Measurements from ENCODE around the gene CNR1.

The CNR1 gene

GRCh38 chr6:88135578-88136114 is 30.5 kb downstream of the CNR1 start:
- H3K4me3 ChIP-seq (ENCODE audit: low read length), result no peak overlapping the region
- DNase-seq (ENCODE audit: low read depth), result no peak
- TF ChIP-seq, protein P1, sequence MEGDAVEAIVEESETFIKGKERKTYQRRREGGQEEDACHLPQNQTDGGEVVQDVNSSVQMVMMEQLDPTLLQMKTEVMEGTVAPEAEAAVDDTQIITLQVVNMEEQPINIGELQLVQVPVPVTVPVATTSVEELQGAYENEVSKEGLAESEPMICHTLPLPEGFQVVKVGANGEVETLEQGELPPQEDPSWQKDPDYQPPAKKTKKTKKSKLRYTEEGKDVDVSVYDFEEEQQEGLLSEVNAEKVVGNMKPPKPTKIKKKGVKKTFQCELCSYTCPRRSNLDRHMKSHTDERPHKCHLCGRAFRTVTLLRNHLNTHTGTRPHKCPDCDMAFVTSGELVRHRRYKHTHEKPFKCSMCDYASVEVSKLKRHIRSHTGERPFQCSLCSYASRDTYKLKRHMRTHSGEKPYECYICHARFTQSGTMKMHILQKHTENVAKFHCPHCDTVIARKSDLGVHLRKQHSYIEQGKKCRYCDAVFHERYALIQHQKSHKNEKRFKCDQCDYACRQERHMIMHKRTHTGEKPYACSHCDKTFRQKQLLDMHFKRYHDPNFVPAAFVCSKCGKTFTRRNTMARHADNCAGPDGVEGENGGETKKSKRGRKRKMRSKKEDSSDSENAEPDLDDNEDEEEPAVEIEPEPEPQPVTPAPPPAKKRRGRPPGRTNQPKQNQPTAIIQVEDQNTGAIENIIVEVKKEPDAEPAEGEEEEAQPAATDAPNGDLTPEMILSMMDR (IDR thresholded peaks at IDR 0.05; ENCODE audit: insufficient read depth, low read depth, low read length, missing control alignments), result no peak

GRCh38 chr6:88134575-88134974 is 31.6 kb downstream of the CNR1 start:
- DNase-seq (ENCODE audit: low read depth), result no peak
- TF ChIP-seq, protein P1 (IDR thresholded peaks at IDR 0.05; ENCODE audit: insufficient read depth, low read depth, low read length, missing control alignments), result no peak

GRCh38 chr6:88133718-88134117 is 32.4 kb downstream of the CNR1 start:
- DNase-seq (ENCODE audit: low read depth), result no peak
- no peak overlapping the region for H3K4me3 ChIP-seq (ENCODE audit: low read length)
- TF ChIP-seq, protein P1 (IDR thresholded peaks at IDR 0.05; ENCODE audit: insufficient read depth, low read depth, low read length, missing control alignments), result no peak

More at GRCh38 chr6:88134575-88134974, 31.6 kb downstream of the CNR1 start:
- H3K4me3 ChIP-seq (ENCODE audit: low read length), result no peak overlapping the region

GRCh38 chr6:88124925-88125557 is 41.1 kb downstream of the CNR1 start:
- TF ChIP-seq, protein P1 (IDR thresholded peaks at IDR 0.05; ENCODE audit: insufficient read depth, low read depth, low read length, missing control alignments), result no peak
- no peak overlapping the region for H3K4me3 ChIP-seq (ENCODE audit: low read length)
- no peak for DNase-seq (ENCODE audit: low read depth)

DNA sequence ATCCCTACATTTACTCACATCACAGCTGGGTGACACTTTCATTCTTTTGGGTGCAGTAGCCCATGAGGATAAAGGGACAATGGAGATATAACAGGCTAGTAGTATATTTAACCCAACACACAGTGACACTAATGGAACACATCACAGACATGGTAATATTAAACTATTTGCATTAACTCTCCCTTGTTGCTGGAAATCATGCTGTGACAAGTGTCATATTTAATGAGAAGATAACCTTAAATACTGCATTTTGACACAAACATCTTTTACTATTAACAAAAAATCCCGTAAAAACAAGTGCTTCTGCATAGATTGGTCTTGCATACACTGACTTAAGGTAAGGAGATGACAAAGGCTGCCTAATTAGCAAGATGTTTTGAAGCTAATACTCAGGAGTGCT is 45.5 kb downstream of the CNR1 start:
- DNase-seq (ENCODE audit: low read depth), result no peak
- no peak overlapping the region for H3K4me3 ChIP-seq (ENCODE audit: low read length)
- TF ChIP-seq, protein P1 (IDR thresholded peaks at IDR 0.05; ENCODE audit: insufficient read depth, low read depth, low read length, missing control alignments), result no peak

- DNase-seq (ENCODE audit: low read depth), result peak; percentile 20
- TF ChIP-seq, protein P1 (IDR thresholded peaks at IDR 0.05; ENCODE audit: insufficient read depth, low read depth, low read length, missing control alignments), result no peak
- no peak overlapping the region for H3K4me3 ChIP-seq (ENCODE audit: low read length)
Measured at GRCh38 chr6:88119769-88120168, 46.4 kb downstream of the CNR1 start.

GRCh38 chr6:88116276-88116675 is 49.9 kb downstream of the CNR1 start:
- TF ChIP-seq, protein P1 (IDR thresholded peaks at IDR 0.05; ENCODE audit: insufficient read depth, low read depth, low read length, missing control alignments), result no peak
- H3K4me3 ChIP-seq (ENCODE audit: low read length), result no peak overlapping the region
- no peak for DNase-seq (ENCODE audit: low read depth)

Measured in epithelial cell of esophagus (primary cell).